PC-3 (cell line): ENCODE results near the gene VPS13C. TPM values are rescaled to one million over a fixed set of nuclear protein-coding genes. Genes with fewer than 3 reads are reported as not detected.

ENCODE experiments used
- ATAC-seq: fragments of 200-7000 bp; cut with Tn5 transposase; 2 replicates; pipeline ENCODE4 v1.9.1; 2020; ENCODE audit warnings: mild to moderate bottlenecking, moderate library complexity
- BruUV-seq: library from RNA; stranded (reverse); fragments of 400-500 nt; replicated peaks from 2 replicates; lab custom pipeline; 2021; lab: Mats Ljungman, UMichigan
- CTCF ChIA-PET: fragments of 300-600 bp; sonication (Branson Sonifier 250); formaldehyde crosslinking; loops from one replicate; lab custom pipeline; 2022; ENCODE audit warnings: antibody characterized with exemption; lab: Charles Lee
- POLR2A ChIA-PET: fragments of 300-600 bp; sonication (Branson Sonifier 250); formaldehyde crosslinking; loops from one replicate; lab custom pipeline; 2022; ENCODE audit warnings: antibody characterized with exemption; ENCODE audit not compliant: unreplicated experiment; lab: Charles Lee
- DNase-seq: peaks from one replicate; pipeline ENCODE4 v3.0.0-alpha.2; 2015
- H2AFZ ChIP-seq: fragments of 300-600 bp; sonication (generic); 2 replicates; pipeline ENCODE4 v1.6.0; 2016; ENCODE audit warnings: antibody characterized with exemption, low read length
- H3F3A ChIP-seq: fragments of 300-600 bp; sonication (generic); one replicate; pipeline ENCODE4 v1.6.0; 2017; ENCODE audit warnings: antibody characterized with exemption, low read length, control low read depth, mild to moderate bottlenecking; ENCODE audit not compliant: unreplicated experiment
- H3K27ac ChIP-seq: fragments of 300-600 bp; sonication (generic); 2 replicates; pipeline ENCODE4 v1.5.1; 2016; ENCODE audit warnings: mild to moderate bottlenecking, low read length
- H3K27me3 ChIP-seq: fragments of 300-600 bp; sonication (generic); 2 replicates; pipeline ENCODE4 v1.6.1; 2016; ENCODE audit warnings: low read length, mixed read lengths
- H3K36me3 ChIP-seq: fragments of 300-600 bp; sonication (generic); 2 replicates; pipeline ENCODE4 v1.6.1; 2016; ENCODE audit warnings: low read depth, mixed run types, low read length, mixed read lengths
- H3K4me1 ChIP-seq: fragments of 300-600 bp; sonication (generic); 2 replicates; pipeline ENCODE4 v1.5.1; 2016; ENCODE audit warnings: low read length; ENCODE audit not compliant: insufficient read depth
- H3K4me2 ChIP-seq: fragments of 300-600 bp; sonication (generic); 2 replicates; pipeline ENCODE4 v1.6.0; 2016; ENCODE audit warnings: low read length
- H3K4me3 ChIP-seq: fragments of 300-600 bp; sonication (generic); 2 replicates; pipeline ENCODE4 v1.5.1; 2016; ENCODE audit warnings: mild to moderate bottlenecking, low read length, mixed read lengths
- H3K79me2 ChIP-seq: fragments of 300-600 bp; sonication (generic); 2 replicates; pipeline ENCODE4 v1.6.1; 2017; ENCODE audit warnings: low read length, mixed read lengths
- H3K9ac ChIP-seq: fragments of 300-600 bp; sonication (generic); 2 replicates; pipeline ENCODE4 v1.6.0; 2016; ENCODE audit warnings: mild to moderate bottlenecking, low read length
- H3K9me2 ChIP-seq: fragments of 300-600 bp; sonication (generic); replicated peaks from 2 replicates; pipeline ENCODE4 v1.6.1; 2016; ENCODE audit warnings: mixed run types, low read length, mixed read lengths
- H3K9me3 ChIP-seq: fragments of 300-600 bp; sonication (generic); 2 replicates; pipeline ENCODE4 v1.6.1; 2016; ENCODE audit warnings: low read length, mixed read lengths
- H4K20me1 ChIP-seq: fragments of 300-600 bp; sonication (generic); 2 replicates; pipeline ENCODE4 v1.6.1; 2016; ENCODE audit warnings: low read length, mixed read lengths
- CTCF ChIP-seq: fragments of 300-600 bp; sonication (generic); conservative IDR thresholded peaks from 2 replicates; pipeline ENCODE4 v1.5.1; 2017; ENCODE audit warnings: antibody characterized with exemption, low read depth, mild to moderate bottlenecking, low read length
- EZH2 ChIP-seq: fragments of 300-600 bp; sonication (generic); IDR thresholded peaks from one replicate; pipeline ENCODE4 v1.6.1; 2017; ENCODE audit warnings: antibody characterized with exemption, mild to moderate bottlenecking, low read length; ENCODE audit not compliant: unreplicated experiment
- EZH2phosphoT487 ChIP-seq: fragments of 300-600 bp; sonication (generic); IDR thresholded peaks from 2 replicates; pipeline ENCODE4 v1.6.1; 2018; ENCODE audit warnings: mild to moderate bottlenecking, antibody characterized with exemption, low read length, borderline replicate concordance
- intact Hi-C: fragments of 100-400 bp; cut with micrococcal nuclease; formaldehyde crosslinking; loops from 2 replicates; pipeline ENCODE4 v1.9.0; 2023
- total RNA-seq: library from RNA; depleted of rRNA; stranded (reverse); fragments of >200 nt; gene quantifications from 2 replicates; pipeline ENCODE4 v1.2.3, GENCODE V29; 2014

The VPS13C gene
- total RNA-seq, 1 experiment from 2014 or later = 11.4 TPM

GRCh38 chr15:61935493-61935892, 124.8 kb downstream of the VPS13C start:
- ATAC-seq (no peak), DNase-seq (no peak)
- intact Hi-C loops = no loop called here
- TF ChIP-seq CTCF (no peak), EZH2 (no peak), EZH2phosphoT487 (no peak)
- ChIA-PET CTCF (no interaction called here), POLR2A (no interaction called here)
- Histone ChIP-seq H3K9me3 (no peaks in the 10 kb centered on the region), H4K20me1 (no peaks in the 10 kb centered on the region), H3K36me3 (no peaks in the 10 kb centered on the region), H2AFZ (no peak overlapping the region), H3K4me3 (no peak overlapping the region), H3K4me2 (no peak overlapping the region), H3K27me3 (no peaks in the 10 kb centered on the region), H3K9ac (no peak overlapping the region), H3K27ac (no peak overlapping the region), H3F3A (no peaks in the 10 kb centered on the region), H3K4me1 (no peaks in the 10 kb centered on the region), H3K79me2 (no peaks in the 10 kb centered on the region), H3K9me2 (no peaks in the 10 kb centered on the region)
- no TSS peak for BruUV-seq

GRCh38 chr15:61929452-61929851, 130.8 kb downstream of the VPS13C start:
- Histone ChIP-seq H2AFZ (no peak overlapping the region), H3K27me3 (no peaks in the 10 kb centered on the region), H3K9me2 (no peaks in the 10 kb centered on the region), H4K20me1 (no peaks in the 10 kb centered on the region), H3K4me3 (no peak overlapping the region), H3K36me3 (no peaks in the 10 kb centered on the region), H3F3A (no peaks in the 10 kb centered on the region), H3K9ac (no peak overlapping the region), H3K4me1 (no peaks in the 10 kb centered on the region), H3K9me3 (no peaks in the 10 kb centered on the region), H3K4me2 (no peak overlapping the region), H3K27ac (no peak overlapping the region), H3K79me2 (no peaks in the 10 kb centered on the region)
- CTCF ChIA-PET = no interaction called here
- no peak for TF ChIP-seq EZH2
- no peak for TF ChIP-seq CTCF
- no peak for TF ChIP-seq EZH2phosphoT487
- ATAC-seq (no peak), DNase-seq (no peak)
- intact Hi-C loops = no loop called here
- POLR2A ChIA-PET = no interaction called here
- BruUV-seq = no TSS peak

- no peaks in the 10 kb centered on the region for H3F3A ChIP-seq
- no peaks in the 10 kb centered on the region for H3K9me3 ChIP-seq
- H3K27ac ChIP-seq = no peak overlapping the region
- no peak for TF ChIP-seq EZH2
- no peak for TF ChIP-seq EZH2phosphoT487
- no peak for TF ChIP-seq CTCF
- POLR2A ChIA-PET = interaction anchor here (0.5 to 0.7 kb wide), 2 partner anchors 32 to 84 kb away, joined by 3 read pairs; no protein-coding TSS in a partner anchor
- ATAC-seq (peak; percentile 77), DNase-seq (no peak)
- H3K4me3 ChIP-seq = no peak overlapping the region
- H3K9ac ChIP-seq = no peak overlapping the region
- no peaks in the 10 kb centered on the region for H4K20me1 ChIP-seq
- H3K79me2 ChIP-seq = no peaks in the 10 kb centered on the region
- H3K27me3 ChIP-seq = no peaks in the 10 kb centered on the region
- BruUV-seq = no TSS peak
- CTCF ChIA-PET = no interaction called here
- peaks cover 9% of the 10 kb centered on the region; the same call in 1 of the 2 replicates for H3K4me1 ChIP-seq
- H3K36me3 ChIP-seq = no peaks in the 10 kb centered on the region
- H2AFZ ChIP-seq = no peak overlapping the region
- no peak overlapping the region for H3K4me2 ChIP-seq
- intact Hi-C loops = loop anchor here (5.0 kb wide), 1 partner anchor 46 kb away; no protein-coding TSS in a partner anchor
- H3K9me2 ChIP-seq = no peaks in the 10 kb centered on the region
Measured at GRCh38 chr15:61923173-61923572, 137.1 kb downstream of the VPS13C start.
